ENCODE measurements around the gene FBLL1.

- TF ChIP-seq CTCF (IDR thresholded peaks at IDR 0.05; ENCODE audit: low read depth, low read length, poor library complexity, severe bottlenecking) (no peak), EZH2phosphoT487 (IDR thresholded peaks at IDR 0.05; ENCODE audit: borderline replicate concordance, low read length) (no peak)
Observed at GRCh38 chr5:168557389-168557788, 28.3 kb downstream of the FBLL1 start.

All from DOHH2 (cell line).